H1 (cell line): ENCODE results near the gene C7orf57. TPM values are rescaled to one million over a fixed set of nuclear protein-coding genes. Genes with fewer than 3 reads are reported as not detected.

Experiments used
- CTCF ChIA-PET: fragments of 300-600 bp; sonication (Branson Sonifier 250); formaldehyde crosslinking; loops from one replicate; lab custom pipeline; 2021; ENCODE audit not compliant: partially characterized antibody; lab: Charles Lee
- POLR2A ChIA-PET: fragments of 300-600 bp; sonication (Branson Sonifier 250); formaldehyde crosslinking; loops from one replicate; lab custom pipeline; 2021; ENCODE audit warnings: inconsistent platforms; ENCODE audit not compliant: partially characterized antibody; lab: Charles Lee
- DNase-seq, 2 experiments: peaks; one replicate each; pipeline versions ENCODE4 v3.0.0 to v3.0.0-alpha.2; 2010 to 2022; ENCODE audit warnings: low spot score in 2 of 2, low read depth in 1 of 2, mixed read lengths in 1 of 2
- FAIRE-seq: peaks from 2 replicates; lab custom pipeline; 2011; peaks lifted over from hg19 to GRCh38; lab: Jason Lieb, UNC
- H2AFZ ChIP-seq: 2 replicates; pipeline ENCODE4 v1.8.1; 2012; ENCODE audit warnings: low read length, inconsistent platforms
- H2AK5ac ChIP-seq: 2 replicates; pipeline ENCODE4 v1.6.1; 2013; ENCODE audit warnings: low read depth, low read length
- H2BK120ac ChIP-seq: replicated peaks from 2 replicates; pipeline ENCODE3; 2013; ENCODE audit warnings: low read depth, low read length, inconsistent platforms
- H2BK12ac ChIP-seq: 2 replicates; pipeline ENCODE4 v1.6.1; 2013; ENCODE audit warnings: low read depth, low read length
- H2BK15ac ChIP-seq: 2 replicates; pipeline ENCODE4 v1.6.1; 2013; ENCODE audit warnings: low read length
- H2BK20ac ChIP-seq: 2 replicates; pipeline ENCODE4 v1.6.1; 2013; ENCODE audit warnings: low read length
- H2BK5ac ChIP-seq: 2 replicates; pipeline ENCODE4 v1.6.1; 2013; ENCODE audit warnings: low read depth, low read length
- H3K14ac ChIP-seq: 2 replicates; pipeline ENCODE4 v1.6.1; 2013; ENCODE audit warnings: inconsistent platforms; ENCODE audit not compliant: insufficient read length
- H3K18ac ChIP-seq: 2 replicates; pipeline ENCODE4 v1.6.1; 2013; ENCODE audit warnings: low read length; ENCODE audit errors: extremely low read depth
- H3K23ac ChIP-seq: 2 replicates; pipeline ENCODE4 v1.6.1; 2013; ENCODE audit warnings: inconsistent platforms; ENCODE audit not compliant: insufficient read length
- H3K23me2 ChIP-seq: 2 replicates; pipeline ENCODE4 v1.6.1; 2013; ENCODE audit warnings: low read depth, low read length
- H3K27ac ChIP-seq: 2 replicates; pipeline ENCODE4 v1.6.1; 2011; ENCODE audit warnings: low read depth, low read length, inconsistent platforms
- H3K27me3 ChIP-seq, 4 experiments: replicated peaks in 1 of 4; 1 replicate in 1 of 4; 2 replicates in 3 of 4; pipeline versions ENCODE4 v1.6.1 to v1.8.1; 2011 to 2013; ENCODE audit warnings: low read length in 3 of 4, mild to moderate bottlenecking in 3 of 4, inconsistent platforms in 2 of 4, mixed read lengths in 2 of 4, moderate library complexity in 1 of 4; ENCODE audit not compliant: control insufficient read depth in 3 of 4, insufficient read depth in 3 of 4; ENCODE audit errors: extremely low read depth in 1 of 4
- H3K36me3 ChIP-seq, 4 experiments: 2 replicates each; pipeline versions ENCODE4 v1.6.1 to v1.8.1; 2011 to 2013; ENCODE audit warnings: mild to moderate bottlenecking in 4 of 4, low read length in 3 of 4, moderate library complexity in 2 of 4, control low read depth in 1 of 4, inconsistent platforms in 1 of 4; ENCODE audit not compliant: insufficient read depth in 4 of 4, control insufficient read depth in 2 of 4
- H3K4ac ChIP-seq: replicated peaks from 2 replicates; pipeline ENCODE3; 2013; ENCODE audit warnings: low read length, low read depth, mixed read lengths, inconsistent platforms; ENCODE audit not compliant: insufficient read length
- H3K4me1 ChIP-seq, 4 experiments: replicated peaks in 1 of 4; 1 replicate in 1 of 4; 2 replicates in 3 of 4; pipeline versions ENCODE4 v1.6.1 to v1.8.1; 2011 to 2013; ENCODE audit warnings: low read length in 3 of 4, inconsistent platforms in 2 of 4, mixed read lengths in 1 of 4; ENCODE audit not compliant: insufficient read depth in 4 of 4, control insufficient read depth in 3 of 4
- H3K4me2 ChIP-seq, 2 experiments: 2 replicates each; pipeline versions ENCODE4 v1.6.1 to v1.8.1; 2011 to 2013; ENCODE audit warnings: low read depth in 2 of 2, low read length in 2 of 2, control low read depth in 1 of 2, inconsistent platforms in 1 of 2, mild to moderate bottlenecking in 1 of 2; ENCODE audit not compliant: insufficient read depth in 1 of 2
- H3K4me3 ChIP-seq, 4 experiments: fragments of 200-600, 300-600 bp in 1 of 4; sonication (generic), shearing (Covaris generic), sonication (Bioruptor Twin) in 1 of 4; 2 replicates each; pipeline versions ENCODE4 v1.5.1 to v1.8.1; 2011 to 2016; ENCODE audit warnings: low read length in 4 of 4, low read depth in 3 of 4, control low read depth in 2 of 4, inconsistent platforms in 2 of 4, mild to moderate bottlenecking in 2 of 4, mixed read lengths in 1 of 4, moderate library complexity in 1 of 4; ENCODE audit not compliant: insufficient read depth in 2 of 4; ENCODE audit errors: extremely low read depth in 1 of 4
- H3K56ac ChIP-seq: replicated peaks from 2 replicates; pipeline ENCODE3; 2013; ENCODE audit warnings: low read depth, mild to moderate bottlenecking, mixed read lengths, low read length, inconsistent platforms; ENCODE audit not compliant: insufficient read length
- H3K79me1 ChIP-seq: 2 replicates; pipeline ENCODE4 v1.6.1; 2013; ENCODE audit warnings: low read depth, low read length, control low read depth
- H3K79me2 ChIP-seq, 2 experiments: 2 replicates each; pipeline versions ENCODE4 v1.6.1 to v1.8.1; 2012 to 2013; ENCODE audit warnings: low read length in 2 of 2, mild to moderate bottlenecking in 2 of 2, inconsistent platforms in 1 of 2; ENCODE audit not compliant: insufficient read depth in 2 of 2, control insufficient read depth in 1 of 2
- H3K9ac ChIP-seq, 4 experiments: replicated peaks in 1 of 4; 1 replicate in 1 of 4; 2 replicates in 3 of 4; pipeline versions ENCODE4 v1.6.1 to v1.8.1; 2011 to 2013; ENCODE audit warnings: low read depth in 3 of 4, low read length in 3 of 4, control low read depth in 2 of 4, mild to moderate bottlenecking in 2 of 4, moderate library complexity in 2 of 4, inconsistent platforms in 1 of 4; ENCODE audit errors: extremely low read depth in 1 of 4
- H3K9me3 ChIP-seq, 2 experiments: 2 replicates each; pipeline versions ENCODE4 v1.6.1 to v1.8.1; 2012 to 2013; ENCODE audit warnings: mild to moderate bottlenecking in 2 of 2, moderate library complexity in 2 of 2, control low read depth in 1 of 2, inconsistent platforms in 1 of 2, low read depth in 1 of 2, low read length in 1 of 2, mixed read lengths in 1 of 2; ENCODE audit not compliant: insufficient read depth in 2 of 2
- H4K20me1 ChIP-seq, 2 experiments: replicated peaks in 1 of 2; 2 replicates each; pipeline versions ENCODE3 to v1.8.1; 2011 to 2013; ENCODE audit warnings: inconsistent platforms in 2 of 2, low read length in 2 of 2, mild to moderate bottlenecking in 1 of 2; ENCODE audit not compliant: insufficient read depth in 2 of 2, control insufficient read depth in 1 of 2
- H4K5ac ChIP-seq: 2 replicates; pipeline ENCODE4 v1.6.1; 2013; ENCODE audit warnings: low read length, low read depth, mixed read lengths, inconsistent platforms; ENCODE audit not compliant: insufficient read length
- H4K8ac ChIP-seq: 2 replicates; pipeline ENCODE4 v1.8.0; 2013; ENCODE audit warnings: mild to moderate bottlenecking, moderate library complexity, low read length, inconsistent platforms; ENCODE audit not compliant: insufficient read depth; ENCODE audit errors: extremely low read depth
- H4K91ac ChIP-seq: replicated peaks from 2 replicates; pipeline ENCODE3; 2013; ENCODE audit warnings: low read length, mixed read lengths, inconsistent platforms; ENCODE audit not compliant: insufficient read length
- ASH2L ChIP-seq: fragments of 200-600, 300-600 bp; sonication (generic); IDR thresholded peaks from one replicate; pipeline ENCODE4 v1.7.1; 2017; ENCODE audit warnings: low read length
- BRCA1 ChIP-seq: IDR thresholded peaks from 2 replicates; pipeline ENCODE4 v1.6.1; 2012; ENCODE audit warnings: low read depth, low read length, improper control_type of control experiment
- CTCF ChIP-seq, 3 experiments: IDR thresholded peaks; 1 replicate in 2 of 3; 2 replicates in 1 of 3; pipeline versions ENCODE4 v1.5.1 to v1.6.1; 2011; ENCODE audit warnings: low read length in 3 of 3, mild to moderate bottlenecking in 3 of 3, inconsistent platforms in 2 of 3, low read depth in 1 of 3, moderate library complexity in 1 of 3; ENCODE audit not compliant: insufficient read depth in 1 of 3; ENCODE audit errors: control extremely low read depth in 1 of 3
- EZH2 ChIP-seq: fragments of 200-600 bp; sonication (generic); IDR thresholded peaks from 2 replicates; pipeline ENCODE4 v1.7.1; 2012; ENCODE audit warnings: low read depth, mild to moderate bottlenecking, moderate library complexity, low read length, inconsistent platforms; ENCODE audit not compliant: severe bottlenecking
- KDM1A ChIP-seq: fragments of 200-600, 300-600 bp; sonication (generic); IDR thresholded peaks from 2 replicates; pipeline ENCODE4 v1.7.1; 2016; ENCODE audit warnings: mild to moderate bottlenecking, low read length, borderline replicate concordance
- NANOG ChIP-seq: IDR thresholded peaks from 2 replicates; pipeline ENCODE4 v1.6.1; 2011; ENCODE audit warnings: low read length, low read depth, mild to moderate bottlenecking, inconsistent platforms; ENCODE audit not compliant: insufficient read depth, poor library complexity, severe bottlenecking
- SIN3A ChIP-seq, 2 experiments: IDR thresholded peaks in 1 of 2; conservative IDR thresholded peaks in 1 of 2; 2 replicates each; pipeline ENCODE4 v1.6.1; 2011 to 2012; ENCODE audit warnings: low read length in 2 of 2, improper control_type of control experiment in 1 of 2, low read depth in 1 of 2, mild to moderate bottlenecking in 1 of 2
- TEAD4 ChIP-seq: IDR thresholded peaks from 2 replicates; pipeline ENCODE4 v1.6.1; 2012; ENCODE audit warnings: low read depth, low read length, inconsistent platforms, mixed read lengths
- WGBS, 2 experiments: shearing (Covaris generic) in 1 of 2; methylation state at CpG; one replicate each; pipeline versions ENCODE4 v1.1.6 to v1.1.7; 2013 to 2015; ENCODE audit warnings: low lambda C conversion rate in 2 of 2, mixed read lengths in 2 of 2, inconsistent platforms in 1 of 2, low coverage in 1 of 2, missing lambda C conversion rate in 1 of 2; ENCODE audit not compliant: insufficient replicate concordance in 2 of 2, insufficient coverage in 1 of 2, insufficient read length in 1 of 2; ENCODE audit errors: extremely low coverage in 1 of 2, missing lambda C conversion rate in 1 of 2; 5-methylcytosine and 5-hydroxymethylcytosine counted together
- polyA plus RNA-seq, 7 experiments: library from polyadenylated mRNA; depleted of rRNA in 3 of 7; stranded (reverse) in 5 of 7; unstranded in 2 of 7; fragments of >200 nt in 5 of 7; fragments of 200-250 nt in 2 of 7; gene quantifications; 1 replicate in 5 of 7; 2 replicates in 1 of 7; 4 replicates in 1 of 7; pipeline versions ENCODE4 v1.2.1 to v1.2.3, GENCODE V29; 2011 to 2013; ENCODE audit warnings: missing spikeins in 2 of 7, mixed read lengths in 2 of 7
- total RNA-seq: library from RNA; stranded (reverse); fragmentation: NEBNext Ultra II Directional; extraction: Animal tissue kit (Norgen Biotek cat#: 25700); gene quantifications from 2 replicates; pipeline ENCODE4 v1.2.1, GENCODE V29; 2021

Gene C7orf57
- total and polyA plus RNA-seq, 2 of the 8 experiments (the other 6 are each of a cell fraction or from before 2014, with no cell fraction given), result 0.08 to 0.56 TPM

DNA sequence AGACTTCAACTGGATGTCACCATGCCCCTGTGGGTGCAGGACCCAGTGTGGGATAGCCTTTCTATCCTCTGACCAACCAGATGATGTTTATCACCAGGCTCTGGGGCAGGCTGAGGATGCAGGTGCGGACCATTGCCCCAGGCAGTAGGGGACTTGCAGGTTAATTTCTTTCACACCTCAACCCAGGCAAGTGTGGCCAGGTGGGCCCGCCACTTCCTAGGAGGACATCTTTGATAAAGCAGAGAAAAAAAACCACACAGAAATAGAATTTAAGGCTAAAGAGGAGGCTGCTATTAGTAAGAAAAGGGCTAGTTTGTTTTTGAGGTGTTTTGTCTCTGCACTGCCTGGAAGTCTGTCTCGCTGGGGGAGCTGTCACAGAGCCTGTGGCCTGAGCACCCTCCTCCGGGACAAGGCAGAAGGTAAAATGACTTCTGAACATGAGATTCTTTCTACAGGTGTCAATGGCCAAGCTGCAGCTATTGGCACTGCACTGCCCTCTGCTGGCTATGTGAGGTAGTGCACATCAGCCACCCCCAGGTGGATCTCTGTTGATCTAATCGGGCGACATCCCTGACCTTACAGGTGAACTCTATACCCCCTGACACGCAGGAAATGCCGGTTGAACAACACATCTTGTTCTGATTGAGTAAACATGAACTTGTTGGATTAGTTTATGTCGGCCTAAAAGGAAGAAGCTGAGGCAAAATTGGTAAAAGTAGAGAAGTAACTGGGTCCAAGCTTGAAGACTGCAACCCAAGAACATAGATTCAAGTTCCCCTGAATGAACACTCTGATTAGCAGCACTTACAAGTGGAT, 74.7 kb downstream of the C7orf57 start:
- no peak overlapping the region for H3K4ac ChIP-seq
- no peak overlapping the region for H2BK20ac ChIP-seq
- CTCF ChIA-PET, result interaction anchor here (0.7 to 4.6 kb wide), 43 partner anchors 8 to 215 kb away, joined by 3 to 38 read pairs (median 5); partner anchors contain the start of genes PKD1L1 and UPP1
- peak; percentile 60 for FAIRE-seq
- no peaks in the 10 kb centered on the region; the same call in 1 of the 2 replicates for H3K23me2 ChIP-seq
- H2BK15ac ChIP-seq, result 0 out of 2 replicates have a peak overlapping the region, but pooled peaks have one; percentile 96
- no peak overlapping the region for H3K23ac ChIP-seq
- DNase-seq, result peak; percentile 73 to 96
- no peak overlapping the region for H4K91ac ChIP-seq
- no peak overlapping the region; the same call in 1 of the 2 replicates for H2BK5ac ChIP-seq
- no peaks in the 10 kb centered on the region for H3K4me1 ChIP-seq
- H3K18ac ChIP-seq, result no peak overlapping the region
- no peak overlapping the region for H3K4me3 ChIP-seq
- H3K56ac ChIP-seq, result no peak overlapping the region
- WGBS, 2 experiments, result 49% methylated on average over 9 of the region's 9 CpGs; no CpG with 5 or more reads in 1 of the 2 experiments
- no peak overlapping the region for H2AK5ac ChIP-seq
- H2BK120ac ChIP-seq, result no peak overlapping the region
- no peak overlapping the region for H3K4me2 ChIP-seq
- H3K9ac ChIP-seq, result no peak overlapping the region
- POLR2A ChIA-PET, result interaction anchor here (0.7 to 2.0 kb wide), 7 partner anchors 10 to 210 kb away, joined by 3 to 15 read pairs (median 3); partner anchors contain the start of gene UPP1
- H4K5ac ChIP-seq, result no peak overlapping the region
- peaks cover 2% of the 10 kb centered on the region in 2 experiments for H4K20me1 ChIP-seq
- H3K27ac ChIP-seq, result no peak overlapping the region
- H2BK12ac ChIP-seq, result no peak overlapping the region
- H4K8ac ChIP-seq, result no peak overlapping the region
- no peaks in the 10 kb centered on the region for H3K27me3 ChIP-seq
- H3K14ac ChIP-seq, result no peak overlapping the region
- no peaks in the 10 kb centered on the region for H3K79me1 ChIP-seq
- H3K36me3 ChIP-seq, result peaks cover 7 to 32% (median 22%) of the 10 kb centered on the region in 4 experiments
- H3K79me2 ChIP-seq, result no peaks in the 10 kb centered on the region
- no peak overlapping the region for H2AFZ ChIP-seq
- H3K9me3 ChIP-seq, result no peaks in the 10 kb centered on the region
- TF ChIP-seq TEAD4 (0 out of 2 replicates have a peak, but pooled peaks have one; percentile 10), KDM1A (no peak), SIN3A (conservative IDR thresholded peaks at IDR 0.05 in 1 of 2, IDR thresholded peaks at IDR 0.05 in 1 of 2; ENCODE audit: low read depth in 1 of 2, low read length in 2 of 2) (peak; percentile 46 to 60; a peak in 1 of 4 replicates), CTCF (IDR thresholded peaks at IDR 0.05; ENCODE audit: control extremely low read depth in 1 of 3, insufficient read depth in 1 of 3, low read depth in 1 of 3, low read length in 3 of 3) (peak; percentile 94 to 98 (median 97)), ASH2L (no peak), BRCA1 (no peak), EZH2 (no peak), NANOG (peak; percentile 43)
